GM19438 (cell line): ENCODE measurements around the gene KLHL26.

Experiments used
- ATAC-seq: cut with Tn5 transposase; IDR thresholded peaks from one replicate; pipeline ENCODE4 v1.9.1; 2021; ENCODE audit warnings: low read depth; ENCODE audit not compliant: unreplicated experiment

The KLHL26 gene

GRCh38 chr19:18660939-18661670 lies 24.3 kb downstream of the KLHL26 start:
- no peak for ATAC-seq

- no peak for ATAC-seq
Observed at GRCh38 chr19:18662972-18663732, 26.3 kb downstream of the KLHL26 start.

DNA sequence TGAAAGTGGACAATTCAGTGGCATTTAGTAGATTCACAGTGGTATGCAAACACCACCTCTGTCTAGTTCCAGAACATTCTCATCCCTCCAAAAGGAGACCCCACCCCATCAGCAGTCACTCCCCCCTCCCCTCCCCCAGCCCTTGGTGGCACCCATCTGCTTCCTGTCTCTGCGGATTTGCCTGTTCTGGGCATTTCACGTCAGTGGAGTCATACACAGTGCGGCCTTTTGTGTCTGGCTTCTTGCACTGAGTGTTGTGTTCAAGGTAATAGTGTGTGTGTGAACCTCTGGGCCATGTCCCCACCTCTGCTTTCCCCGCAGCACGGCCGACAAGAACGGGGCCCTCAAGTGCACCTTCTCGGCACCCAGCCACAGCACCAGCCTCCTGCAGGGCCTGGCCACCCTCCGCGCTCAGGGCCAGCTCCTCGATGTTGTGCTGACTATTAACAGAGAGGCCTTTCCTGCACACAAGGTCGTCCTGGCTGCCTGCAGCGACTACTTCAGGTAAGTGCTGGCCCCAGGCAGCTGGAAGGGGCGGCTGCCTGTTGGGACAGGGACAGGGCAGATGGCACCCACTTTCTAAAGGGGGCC lies 27.2 kb downstream of the KLHL26 start:
- no peak for ATAC-seq

GRCh38 chr19:18665771-18666202 lies 29.0 kb downstream of the KLHL26 start:
- ATAC-seq, result no peak

DNA sequence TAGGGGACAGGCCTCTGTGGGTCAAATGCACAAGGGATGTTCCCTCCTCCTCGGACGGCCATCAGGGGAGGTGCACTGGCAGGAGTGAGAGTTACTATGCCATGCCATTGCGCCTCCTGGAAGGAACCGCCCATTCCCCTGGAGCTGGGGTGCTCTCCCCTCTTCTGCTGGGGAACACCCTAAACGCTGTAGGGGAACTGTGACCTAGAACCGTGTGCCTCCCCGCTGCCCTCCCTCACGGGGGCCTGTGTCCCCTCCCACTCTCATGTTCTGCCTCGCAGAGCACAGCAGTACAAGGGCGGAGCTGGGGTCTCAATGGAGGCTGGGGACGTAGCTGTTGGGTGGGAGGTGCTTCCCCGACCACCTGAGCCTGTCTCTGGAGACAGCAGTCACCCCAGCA lies 29.5 kb downstream of the KLHL26 start:
- no peak for ATAC-seq

DNA sequence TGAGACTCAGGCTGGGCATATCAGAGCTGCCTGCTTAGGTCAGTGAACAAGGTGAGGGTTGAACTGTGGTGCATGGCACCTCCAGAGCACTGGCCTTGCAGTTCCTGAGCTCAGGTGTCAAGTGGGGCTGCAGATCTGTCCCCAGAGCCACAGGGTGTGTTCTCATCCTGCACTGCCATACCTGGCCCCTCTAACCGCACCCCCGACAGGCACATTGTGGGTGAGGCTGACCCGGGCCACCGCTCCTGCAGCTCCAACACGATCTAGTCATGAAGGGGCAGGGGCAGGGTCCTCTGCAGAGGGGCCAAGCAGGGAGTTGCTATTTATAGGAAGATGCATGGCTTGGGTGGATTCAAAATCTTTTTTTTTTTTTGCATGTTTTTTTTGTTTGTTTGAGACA lies 30.0 kb downstream of the KLHL26 start:
- no peak for ATAC-seq

- ATAC-seq, result no peak
Observed at GRCh38 chr19:18667531-18668251, 30.9 kb downstream of the KLHL26 start.

- ATAC-seq, result no peak
Observed at GRCh38 chr19:18668252-18668631, 31.4 kb downstream of the KLHL26 start.

DNA sequence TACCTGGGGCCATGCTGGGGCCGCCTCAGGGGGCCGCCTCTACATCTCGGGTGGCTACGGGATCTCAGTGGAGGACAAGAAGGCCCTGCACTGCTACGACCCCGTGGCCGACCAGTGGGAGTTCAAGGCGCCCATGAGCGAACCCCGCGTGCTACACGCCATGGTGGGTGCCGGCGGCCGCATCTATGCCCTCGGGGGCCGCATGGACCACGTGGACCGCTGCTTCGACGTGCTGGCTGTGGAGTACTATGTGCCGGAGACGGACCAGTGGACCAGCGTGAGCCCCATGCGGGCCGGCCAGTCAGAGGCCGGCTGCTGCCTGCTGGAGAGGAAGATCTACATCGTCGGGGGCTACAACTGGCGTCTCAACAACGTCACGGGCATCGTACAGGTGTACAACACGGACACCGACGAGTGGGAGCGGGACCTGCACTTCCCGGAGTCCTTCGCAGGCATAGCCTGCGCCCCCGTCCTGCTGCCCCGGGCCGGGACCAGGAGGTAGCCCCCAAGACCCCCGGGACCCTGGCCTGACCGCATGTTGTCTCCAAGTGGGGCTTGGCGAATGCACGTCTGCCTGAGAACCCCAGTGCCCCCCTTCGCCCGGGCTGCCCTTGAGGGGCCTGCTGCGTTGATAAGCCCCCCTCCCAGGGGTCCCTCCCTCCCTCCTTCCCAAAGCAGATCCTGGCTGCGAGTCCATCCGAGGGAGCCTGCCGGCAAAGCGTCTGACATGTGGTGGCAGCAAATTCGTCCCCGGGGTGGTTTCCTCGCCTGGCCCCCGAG lies 32.1 kb downstream of the KLHL26 start:
- ATAC-seq, result no peak

GRCh38 chr19:18669524-18669817 lies 32.6 kb downstream of the KLHL26 start:
- no peak for ATAC-seq

GRCh38 chr19:18669883-18670282 lies 33.1 kb downstream of the KLHL26 start:
- no peak for ATAC-seq

- no peak for ATAC-seq
Observed at GRCh38 chr19:18670312-18670711, 33.5 kb downstream of the KLHL26 start.

DNA sequence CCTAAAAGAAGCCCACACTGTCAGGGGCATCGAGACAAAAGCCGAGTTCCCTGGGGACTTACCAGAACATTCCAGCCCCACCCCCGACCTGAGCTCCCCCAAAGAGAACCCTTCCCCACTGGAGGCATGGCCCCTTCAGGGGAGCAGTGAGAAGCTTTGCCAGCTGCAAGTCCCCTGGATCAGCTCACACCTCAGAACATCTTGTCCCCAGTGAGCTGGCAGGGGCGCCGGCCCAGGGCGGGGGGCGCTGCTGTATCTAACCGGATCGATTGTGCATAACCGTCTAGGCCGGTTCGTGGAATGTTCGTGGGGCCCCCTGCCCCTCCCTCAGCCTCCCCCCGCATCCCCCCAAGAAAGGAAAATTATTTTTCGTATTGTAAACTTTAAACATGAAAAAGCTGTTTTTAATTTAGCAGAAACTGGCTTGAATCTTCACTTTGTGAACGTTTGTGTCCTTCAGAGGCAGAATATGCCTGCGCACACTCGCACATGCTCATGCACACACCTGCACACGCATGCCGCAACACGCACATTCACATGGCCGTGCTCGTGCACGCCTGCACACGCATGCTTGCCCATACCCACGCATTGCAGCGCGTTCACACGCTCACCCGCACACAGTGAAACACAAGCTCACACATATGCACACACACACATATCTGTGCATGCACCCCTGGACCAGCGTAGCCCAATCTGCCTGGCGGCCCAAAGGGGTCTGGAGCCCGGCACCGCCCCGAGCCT lies 34.6 kb downstream of the KLHL26 start:
- ATAC-seq, result no peak

- no peak for ATAC-seq
Observed at GRCh38 chr19:18672044-18672451, 35.2 kb downstream of the KLHL26 start.

GRCh38 chr19:18672606-18673337 lies 35.9 kb downstream of the KLHL26 start:
- ATAC-seq, result no peak

DNA sequence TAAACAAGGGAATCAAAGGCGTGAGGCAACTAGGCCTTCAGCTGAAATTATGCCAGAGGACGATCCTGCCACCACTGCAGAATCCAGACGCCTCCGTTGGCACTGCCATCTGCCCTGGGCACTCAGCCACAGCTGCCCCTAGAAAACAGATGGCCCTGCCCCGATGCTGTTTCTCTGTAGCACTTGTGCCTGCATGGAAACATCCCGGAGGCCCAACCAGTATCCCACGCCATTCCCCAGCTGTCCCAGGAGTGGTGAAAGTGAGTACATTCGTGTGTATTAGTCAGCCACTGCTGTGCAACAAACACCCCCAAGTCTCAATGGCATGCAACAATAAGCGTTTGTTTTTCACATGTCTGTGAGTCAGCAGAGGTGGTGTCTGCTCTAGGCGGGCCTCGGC lies 37.8 kb downstream of the KLHL26 start:
- ATAC-seq, result no peak

GRCh38 chr19:18675779-18676178 lies 39.0 kb downstream of the KLHL26 start:
- ATAC-seq, result no peak

DNA sequence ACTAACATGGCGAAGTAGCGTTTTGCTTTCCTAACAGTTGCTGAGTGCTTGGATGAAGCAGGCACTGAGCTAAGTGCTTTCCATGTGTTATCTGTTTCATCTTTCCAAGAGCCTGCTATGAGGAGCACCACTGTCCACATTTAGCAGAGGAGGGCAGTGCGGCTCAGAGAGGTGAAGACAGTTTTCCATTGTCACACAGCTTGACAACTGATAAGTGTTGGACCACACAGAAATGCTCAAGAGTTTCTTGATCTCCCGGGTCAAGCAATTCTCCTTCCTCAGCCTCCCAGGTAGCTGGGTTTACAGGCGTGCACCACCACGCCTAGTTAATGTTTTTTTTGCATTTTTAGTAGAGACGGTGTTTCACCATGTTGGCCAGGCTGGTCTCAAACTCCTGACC lies 39.9 kb downstream of the KLHL26 start:
- no peak for ATAC-seq

GRCh38 chr19:18677156-18677555 lies 40.3 kb downstream of the KLHL26 start:
- ATAC-seq, result no peak
